Left lobe of liver (tissue), 2 donors: ENCODE data around the gene PDC. TPM values are rescaled to one million over a fixed set of nuclear protein-coding genes. Genes with fewer than 3 reads are reported as not detected.
"Not testable (repeated sequence)": the region's sequence is repeated elsewhere in the genome, so short reads cannot be mapped to it uniquely, and the experiment has no call there.

Source experiments
- ATAC-seq: fragments of 200-7000 bp; cut with Tn5 transposase; one replicate; pipeline ENCODE4 v1.9.1; 2020; ENCODE audit warnings: mild to moderate bottlenecking, moderate library complexity
- DNase-seq: peaks from one replicate; pipeline ENCODE4 v3.0.0-alpha.2; 2020; ENCODE audit warnings: low spot score
- total RNA-seq: library from RNA; stranded (reverse); gene quantifications from one replicate; pipeline ENCODE4 v1.2.1, GENCODE V29; 2021
- donor health status: DM: no; HTN: no; CAD: no; lungs with moderate emphysema.
- donor health status: DM: no; HTN: yes; CAD: no.

Gene PDC
- total RNA-seq, 1 donor from 2014 or later, result not detected

DNA sequence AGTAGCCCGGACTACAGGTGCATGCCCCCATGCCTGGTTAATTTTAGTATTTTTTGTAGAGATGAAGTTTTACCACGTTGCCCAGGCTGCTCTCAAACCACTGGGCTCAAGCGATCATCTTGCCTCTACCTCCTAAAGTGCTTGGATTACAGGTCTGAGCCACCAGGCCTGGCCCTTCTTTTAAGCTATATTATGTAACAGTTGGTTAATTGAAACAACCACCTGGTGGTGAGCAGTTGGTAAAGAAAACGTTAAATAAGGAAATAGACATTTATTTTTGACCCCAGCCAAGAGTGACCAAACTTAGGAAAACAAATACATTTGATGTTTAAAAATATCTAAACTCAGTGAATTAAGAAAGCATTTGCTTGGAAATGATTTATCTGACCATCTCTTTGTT is 12.1 kb upstream of the PDC start:
- no peak for ATAC-seq
- no peak for DNase-seq

- no peak for ATAC-seq
- DNase-seq, result no peak
Observed at GRCh38 chr1:186465946-186466345, 5.0 kb upstream of the PDC start.

DNA sequence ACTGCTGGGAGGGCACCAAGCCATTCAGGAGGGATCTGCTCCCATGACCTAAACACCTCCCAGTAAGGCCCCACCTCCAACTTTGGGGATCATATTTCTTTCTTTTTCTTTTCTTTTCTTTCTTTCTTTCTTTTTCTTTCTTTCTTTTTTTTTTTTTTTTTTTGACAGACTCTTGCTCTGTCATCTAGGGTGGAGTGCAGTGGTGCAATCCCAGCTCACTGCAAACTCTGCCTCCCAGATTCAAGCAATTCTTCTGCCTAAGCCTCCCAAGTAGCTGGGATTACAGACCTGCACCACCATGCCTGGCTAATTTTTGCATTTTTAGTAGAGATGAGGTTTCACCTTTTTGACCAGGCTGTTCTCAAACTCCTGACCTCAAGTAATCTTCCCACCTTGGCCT is 4.6 kb upstream of the PDC start:
- not testable (repeated sequence) for ATAC-seq, DNase-seq

DNA sequence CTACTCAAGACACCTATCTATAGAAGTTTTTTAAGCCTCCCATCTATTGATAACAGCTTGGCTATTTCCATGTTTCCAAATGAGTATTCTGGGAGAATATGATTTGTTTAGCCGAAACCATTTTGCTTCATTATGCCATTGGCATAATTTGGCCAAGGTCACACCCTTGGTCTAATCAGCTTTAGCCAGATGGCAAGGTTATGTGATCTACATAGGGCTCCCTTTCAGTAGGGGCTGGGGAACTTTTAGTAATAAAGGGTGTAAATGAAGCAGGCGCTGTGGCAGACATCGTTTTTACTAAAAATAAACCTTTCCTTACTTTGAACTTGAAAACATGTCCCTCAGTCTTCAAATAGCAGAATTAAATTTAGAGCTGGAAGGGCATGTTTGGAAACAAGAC is 3.0 kb upstream of the PDC start:
- DNase-seq, result no peak
- ATAC-seq, result no peak

DNA sequence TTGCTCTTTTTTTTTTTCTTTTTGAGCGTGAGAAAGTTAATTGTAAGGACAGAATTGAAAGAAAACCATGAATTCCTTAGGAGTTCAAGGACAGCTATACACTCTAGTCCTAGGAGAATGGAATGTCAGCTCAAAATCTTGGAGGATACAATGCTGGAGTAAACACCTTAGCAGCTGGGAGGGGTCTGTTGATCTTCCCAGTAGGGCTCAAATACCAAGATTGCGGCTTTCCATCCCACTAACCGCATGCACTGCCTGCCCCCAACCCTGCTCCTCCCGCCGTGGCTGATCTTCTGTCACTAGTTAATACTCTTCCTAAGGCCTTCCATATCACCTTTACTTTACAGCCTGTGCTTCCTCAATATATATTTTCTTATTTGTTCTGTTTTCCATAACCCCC is 2.6 kb upstream of the PDC start:
- DNase-seq (no peak), ATAC-seq (no peak)

DNA sequence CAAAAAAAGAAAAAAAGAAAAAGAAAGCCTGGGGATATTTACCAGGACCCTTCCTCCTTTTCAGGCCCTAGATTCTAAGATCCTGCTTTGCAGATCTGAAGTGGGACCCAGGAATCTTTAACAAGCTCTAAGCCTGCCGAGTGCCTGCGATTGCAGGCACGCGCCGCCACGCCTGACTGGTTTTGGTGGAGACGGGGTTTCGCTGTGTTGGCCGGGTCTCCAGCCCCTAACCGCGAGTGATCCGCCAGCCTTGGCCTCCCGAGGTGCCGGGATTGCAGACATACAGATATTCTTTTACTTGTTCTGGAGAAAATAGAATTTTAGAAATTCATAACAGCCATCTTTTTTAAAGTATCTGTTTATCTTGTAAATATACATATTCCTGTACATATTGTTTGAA is 1.8 kb downstream of the PDC start:
- DNase-seq, ATAC-seq: not testable (repeated sequence)

DNA sequence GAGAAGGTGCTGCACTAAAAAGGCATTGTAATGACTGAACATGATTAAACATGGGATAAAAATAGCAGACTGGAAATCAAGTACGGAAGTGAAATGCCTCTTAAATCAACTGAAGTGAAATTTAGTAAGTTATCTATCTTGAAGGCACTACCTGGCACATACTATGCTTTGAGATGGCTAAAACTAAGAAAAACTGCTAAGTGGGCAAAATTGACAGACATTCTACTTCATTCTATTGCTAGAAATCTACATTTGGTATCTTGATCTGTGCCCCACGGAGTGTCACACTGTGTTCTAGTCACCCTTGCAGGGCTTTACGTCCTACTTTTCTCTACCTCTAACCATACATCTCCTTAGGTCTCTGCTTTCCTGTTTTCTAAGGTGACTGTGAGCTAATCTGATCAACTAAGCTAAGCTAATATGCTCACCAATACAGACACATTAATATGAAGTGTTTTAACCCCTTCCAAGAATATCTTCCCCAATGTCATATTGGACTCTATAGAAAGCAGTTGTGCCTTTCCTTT is 4.1 kb downstream of the PDC start:
- no peak for DNase-seq
- no peak for ATAC-seq

DNA sequence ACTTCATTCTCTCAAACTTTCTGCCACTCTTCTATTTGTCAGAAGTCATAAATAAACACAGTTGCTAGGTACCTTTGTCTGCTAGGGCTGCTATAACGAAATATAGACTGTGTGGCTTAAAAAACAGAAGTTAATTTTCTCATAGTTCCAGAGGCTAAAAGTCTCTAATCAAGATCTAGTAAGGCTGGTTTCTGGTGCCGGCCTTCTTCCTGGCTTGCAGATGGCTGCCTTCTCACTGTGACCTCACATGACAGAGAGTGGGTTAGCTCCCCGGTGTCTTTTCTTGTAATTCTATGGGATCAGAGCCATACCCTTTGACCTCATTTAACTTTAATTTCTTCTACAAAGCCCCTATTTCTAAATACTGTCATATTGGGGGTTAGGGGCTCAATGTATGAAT is 5.9 kb downstream of the PDC start:
- DNase-seq (no peak), ATAC-seq (no peak)

DNA sequence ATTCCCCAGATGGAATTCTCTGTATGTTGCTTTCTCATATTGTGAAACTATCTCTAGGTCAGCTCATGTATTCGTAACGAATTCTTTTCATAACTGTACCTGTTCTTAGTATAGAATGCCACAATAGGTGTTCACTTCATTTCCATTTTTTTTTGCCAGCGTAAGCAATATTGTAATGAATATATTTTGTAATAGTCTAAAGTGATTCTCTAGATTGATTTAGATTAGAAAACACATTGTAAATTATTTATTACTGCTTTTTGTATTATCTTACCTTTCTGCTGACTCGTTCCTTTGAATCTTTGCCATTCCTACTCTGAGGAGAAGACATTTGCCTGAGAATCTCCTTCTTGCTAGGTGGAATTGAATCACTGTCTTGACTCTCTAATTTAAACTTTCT is 14.8 kb downstream of the PDC start:
- ATAC-seq, result no peak
- no peak for DNase-seq

DNA sequence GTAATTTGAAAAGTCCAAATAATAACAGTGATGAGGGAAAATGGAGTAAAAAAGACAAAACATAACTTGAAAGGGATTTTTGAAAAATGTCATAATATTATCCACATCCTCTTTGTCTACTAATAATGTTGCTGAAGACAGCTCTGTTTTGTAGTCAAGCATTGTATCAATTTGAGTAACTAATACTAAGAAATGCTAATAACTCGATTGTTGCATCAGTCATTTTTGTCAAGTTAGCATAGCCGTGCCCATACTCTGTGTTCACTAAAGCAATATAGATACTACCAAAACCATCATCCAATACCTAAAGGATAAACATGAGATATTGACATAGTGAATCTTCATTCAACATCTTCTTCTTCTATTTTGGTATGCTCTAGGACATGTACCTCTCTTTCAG is 17.3 kb downstream of the PDC start:
- ATAC-seq (no peak), DNase-seq (no peak)

DNA sequence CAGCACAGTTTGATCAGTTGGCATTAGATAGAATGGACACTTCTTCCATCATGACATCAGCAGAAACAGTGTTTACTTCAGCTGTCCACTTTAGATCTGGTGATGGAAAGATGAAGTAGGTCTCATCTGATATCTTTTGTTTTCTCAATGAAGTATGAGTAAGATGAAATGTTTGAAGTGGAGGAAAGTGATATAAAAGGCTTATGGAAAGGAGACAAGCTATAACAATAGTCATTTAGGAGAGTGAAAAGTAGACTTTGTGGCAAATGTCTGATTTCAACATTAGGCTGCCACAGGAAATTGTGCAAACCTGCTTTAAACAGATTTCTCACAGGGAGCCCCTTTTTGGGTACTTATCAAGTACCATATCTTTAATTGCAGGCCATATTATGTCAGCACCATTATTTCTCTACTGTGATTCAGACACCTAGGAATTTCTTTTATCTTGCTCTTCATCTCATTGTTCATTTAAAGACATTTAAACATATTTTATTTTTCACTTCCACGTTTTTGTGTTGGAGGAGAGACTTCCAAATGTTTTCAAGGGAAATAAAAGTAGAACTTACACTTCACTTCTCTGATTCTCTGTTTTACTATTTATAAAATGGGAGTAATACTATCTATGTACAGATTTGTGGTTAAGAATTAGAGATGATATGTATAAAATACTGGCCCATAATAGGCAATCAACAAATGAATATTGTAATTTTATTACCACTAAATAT is 18.1 kb downstream of the PDC start:
- DNase-seq, result no peak
- ATAC-seq, result no peak

GRCh38 chr1:186440584-186440983 is 20.3 kb downstream of the PDC start:
- ATAC-seq (no peak), DNase-seq (no peak)

- DNase-seq (no peak), ATAC-seq (no peak)
Observed at GRCh38 chr1:186438567-186438966, 22.3 kb downstream of the PDC start.

GRCh38 chr1:186435336-186435735 is 25.6 kb downstream of the PDC start:
- DNase-seq (no peak), ATAC-seq (no peak)

- ATAC-seq, result no peak
- no peak for DNase-seq
Observed at GRCh38 chr1:186429017-186429416, 31.9 kb downstream of the PDC start.

GRCh38 chr1:186426118-186426517 is 34.8 kb downstream of the PDC start:
- ATAC-seq (no peak), DNase-seq (no peak)

- ATAC-seq, result no peak
- no peak for DNase-seq
Observed at GRCh38 chr1:186424539-186424938, 36.4 kb downstream of the PDC start.

GRCh38 chr1:186421446-186421845 is 39.5 kb downstream of the PDC start:
- ATAC-seq, result no peak
- no peak for DNase-seq

- ATAC-seq (no peak), DNase-seq (no peak)
Observed at GRCh38 chr1:186420923-186421322, 40.0 kb downstream of the PDC start.

GRCh38 chr1:186420311-186420710 is 40.6 kb downstream of the PDC start:
- no peak for DNase-seq
- ATAC-seq, result no peak

DNA sequence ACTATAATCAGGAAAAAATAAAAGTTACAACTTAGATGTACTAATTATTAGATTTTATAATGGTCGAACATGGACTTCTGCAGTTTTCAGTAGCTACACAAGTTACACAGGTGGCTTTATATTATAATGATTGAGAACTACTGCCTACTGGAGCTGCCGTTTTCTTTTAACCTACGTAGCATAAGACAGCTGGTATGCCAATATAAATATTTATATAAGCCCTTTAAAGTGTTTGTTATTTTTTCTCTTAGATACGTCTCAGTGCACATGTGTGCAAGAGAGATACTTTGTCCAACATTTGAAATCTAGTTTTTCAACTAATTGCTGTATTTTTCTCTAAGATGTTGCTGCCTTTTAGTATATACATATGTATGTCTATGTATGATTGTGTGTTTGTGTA is 42.4 kb downstream of the PDC start:
- no peak for ATAC-seq
- DNase-seq, result no peak

DNA sequence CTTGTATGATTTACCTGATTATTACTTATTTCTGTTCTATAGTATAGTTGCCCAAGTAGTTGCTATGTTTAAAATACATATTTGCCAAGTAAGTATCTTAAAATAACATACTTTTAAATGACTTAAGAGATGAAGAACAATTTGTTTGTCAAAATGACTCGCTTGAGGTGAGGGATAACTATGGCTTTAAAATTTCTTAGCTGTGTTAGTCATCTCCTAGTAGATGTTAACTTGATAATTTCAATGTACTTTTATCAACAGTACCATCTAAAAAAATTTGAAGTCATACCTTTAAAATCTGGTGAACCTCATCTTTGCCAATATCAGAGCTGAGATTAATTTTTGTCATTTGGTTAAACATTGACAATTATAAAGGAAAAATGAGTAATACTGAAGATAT is 47.6 kb downstream of the PDC start:
- DNase-seq, result no peak
- ATAC-seq, result no peak

GRCh38 chr1:186409091-186409490 is 51.8 kb downstream of the PDC start:
- no peak for DNase-seq

More at GRCh38 chr1:186409091-186409490, 51.8 kb downstream of the PDC start:
- no peak for ATAC-seq
